GM19328 (cell line): ENCODE measurements around the gene HOXA11.

Source experiments
- ATAC-seq: cut with Tn5 transposase; IDR thresholded peaks from one replicate; pipeline ENCODE4 v1.9.1; 2021; ENCODE audit warnings: mild to moderate bottlenecking, moderate library complexity; ENCODE audit not compliant: unreplicated experiment

Gene HOXA11

DNA sequence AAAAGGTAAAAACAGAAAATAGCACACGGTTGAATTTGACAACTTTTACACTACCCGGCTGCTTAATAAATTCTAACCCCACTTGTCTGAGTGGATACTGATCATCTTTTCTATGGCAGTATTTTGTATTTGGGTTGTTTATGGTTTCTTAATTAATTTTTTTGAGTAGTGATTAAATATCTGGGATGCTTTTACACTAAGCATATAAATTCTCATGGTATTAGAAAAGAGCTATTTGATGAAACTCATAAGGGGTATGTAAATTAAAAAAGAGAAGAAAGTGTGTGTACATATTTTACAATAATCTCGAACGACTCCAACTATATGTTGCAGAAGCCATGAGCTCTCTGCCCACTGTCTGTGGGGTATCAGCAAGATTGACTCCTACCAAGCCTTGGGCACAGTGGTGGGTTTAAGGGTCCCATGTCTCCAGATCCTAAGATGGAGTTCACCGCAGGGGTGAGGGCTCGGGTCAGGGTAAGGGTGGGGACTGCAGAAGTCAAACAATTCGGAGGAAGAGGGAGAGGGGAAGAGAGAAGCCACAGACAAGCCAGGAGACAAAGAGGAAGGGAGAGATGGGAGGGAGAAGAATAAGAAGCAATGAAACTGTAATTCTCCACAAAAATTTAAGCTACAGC is 22.4 kb upstream of the HOXA11 start:
- no peak for ATAC-seq

DNA sequence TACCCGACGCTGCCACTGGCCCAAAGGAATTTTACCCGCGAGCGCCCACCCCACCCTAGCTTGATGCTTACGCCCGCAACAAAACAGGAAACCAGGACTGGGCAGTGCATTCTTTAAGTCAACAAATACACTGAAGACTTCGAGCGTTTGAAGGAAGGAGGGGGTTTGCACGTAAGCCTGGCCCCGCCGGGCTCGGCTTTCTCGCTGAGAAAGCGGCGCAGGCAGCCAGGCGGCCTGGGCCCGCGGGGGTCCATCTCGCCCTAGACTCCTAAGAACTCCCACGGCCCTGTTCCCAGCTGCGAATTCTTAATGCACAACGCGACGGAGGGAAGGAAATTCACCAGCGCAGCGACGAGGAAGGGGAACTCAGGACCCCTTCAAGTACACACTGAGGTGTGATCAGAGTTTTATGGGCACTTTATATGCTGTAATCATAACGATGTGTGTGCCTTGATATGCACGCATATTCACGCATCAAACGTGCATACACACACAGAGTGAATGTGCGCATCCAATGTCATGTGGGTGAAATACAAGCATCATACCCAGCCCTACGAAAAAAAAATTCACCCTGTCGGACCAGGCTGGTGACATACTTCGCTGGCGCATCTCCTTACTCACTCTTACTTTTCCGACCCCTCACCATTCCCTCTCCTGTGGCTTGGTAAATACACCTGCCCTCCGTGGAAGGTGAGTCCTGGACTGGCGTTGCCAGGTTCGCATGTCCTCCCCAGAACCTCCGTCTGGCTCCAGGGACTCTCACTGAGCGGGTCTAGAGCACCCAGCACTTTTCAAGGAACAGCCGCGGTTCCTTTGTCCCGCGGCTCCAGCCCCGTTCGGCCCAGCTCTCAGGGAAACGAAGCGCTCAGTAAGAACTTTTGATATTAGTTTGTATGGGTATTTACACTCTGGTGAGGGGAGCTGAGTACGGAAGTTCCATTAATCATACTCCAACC is 20.6 kb upstream of the HOXA11 start:
- ATAC-seq: no peak

DNA sequence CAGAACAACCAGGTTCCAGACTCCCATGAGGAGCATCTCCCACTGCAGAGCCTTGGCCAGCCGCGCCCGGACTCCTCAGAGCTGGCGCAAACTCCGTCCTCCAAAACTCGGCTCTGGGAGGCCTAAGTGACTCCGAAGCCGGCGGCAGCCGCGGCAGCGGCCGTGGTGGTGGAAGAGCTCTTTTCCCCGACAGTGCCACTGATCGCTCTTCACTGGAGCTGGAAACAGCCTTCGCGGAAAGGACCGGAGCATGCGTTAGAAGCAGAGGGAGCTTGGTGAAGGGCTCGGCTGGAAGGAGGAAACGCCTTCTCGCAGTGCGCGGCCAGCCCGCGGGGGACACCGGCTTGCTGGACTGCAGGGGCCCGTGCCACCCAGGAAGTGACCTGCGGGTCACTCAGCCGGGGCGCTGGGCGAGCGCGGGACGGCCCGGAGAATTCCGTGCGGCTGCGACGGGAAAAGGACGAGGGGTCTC is 19.9 kb upstream of the HOXA11 start:
- no peak for ATAC-seq

DNA sequence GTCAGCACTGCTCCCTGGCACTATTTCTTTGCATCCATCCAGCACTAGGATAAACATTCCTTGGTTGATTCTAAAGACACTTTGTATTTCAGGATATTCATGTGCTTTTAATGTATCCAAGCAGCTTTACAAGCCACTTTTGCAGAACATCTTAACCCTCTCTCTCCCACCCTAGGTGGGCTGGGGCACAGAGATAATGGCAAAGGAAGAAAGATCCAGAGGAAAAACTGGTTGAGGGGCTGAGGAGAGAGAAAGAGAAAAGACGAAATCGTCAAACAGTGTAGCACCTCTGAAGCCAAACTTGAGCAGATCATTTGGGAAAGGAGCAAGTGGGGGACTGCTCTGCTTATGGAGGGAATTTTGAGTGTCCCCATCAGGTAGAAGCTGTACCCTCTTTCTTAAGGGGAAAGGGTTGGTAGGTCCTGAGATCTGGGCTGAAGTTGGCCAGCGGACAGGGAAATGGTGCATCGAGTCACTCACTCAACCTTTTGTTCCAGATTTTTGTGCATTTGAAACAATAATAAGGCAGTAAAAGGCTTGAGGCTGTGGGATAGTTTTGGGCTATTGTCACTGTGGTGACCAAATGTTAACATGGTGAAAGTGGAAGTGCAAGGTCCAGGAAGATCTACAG is 19.0 kb upstream of the HOXA11 start:
- no peak for ATAC-seq

DNA sequence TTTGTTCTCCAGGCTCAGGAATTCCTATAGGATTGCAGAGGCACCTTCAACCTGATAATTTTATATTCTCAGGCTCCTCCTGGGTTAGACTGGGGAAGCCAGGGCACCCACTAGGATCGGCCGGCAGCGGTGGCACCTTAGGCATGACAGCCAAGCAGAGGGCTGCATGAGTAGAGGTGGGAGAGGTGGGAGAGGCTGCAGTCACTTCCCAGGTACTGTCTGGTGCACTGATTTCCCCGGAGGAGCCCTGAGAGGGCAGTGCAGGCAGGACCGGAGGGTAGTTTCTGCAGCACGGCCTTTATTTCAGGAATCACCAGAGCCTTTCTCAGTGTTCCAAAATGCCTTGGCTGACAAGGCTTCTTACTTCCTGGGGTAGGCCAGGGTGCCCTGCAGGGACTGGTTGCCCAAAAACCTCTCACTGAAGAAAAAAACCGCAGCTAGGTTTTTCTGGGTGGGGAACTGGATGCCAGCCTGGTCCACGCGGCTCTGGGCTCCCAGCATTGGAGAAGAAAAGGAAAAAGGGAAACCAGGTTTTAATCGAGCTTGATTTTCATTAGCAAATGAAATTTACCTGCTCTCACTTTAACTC is 18.4 kb upstream of the HOXA11 start:
- no peak for ATAC-seq

DNA sequence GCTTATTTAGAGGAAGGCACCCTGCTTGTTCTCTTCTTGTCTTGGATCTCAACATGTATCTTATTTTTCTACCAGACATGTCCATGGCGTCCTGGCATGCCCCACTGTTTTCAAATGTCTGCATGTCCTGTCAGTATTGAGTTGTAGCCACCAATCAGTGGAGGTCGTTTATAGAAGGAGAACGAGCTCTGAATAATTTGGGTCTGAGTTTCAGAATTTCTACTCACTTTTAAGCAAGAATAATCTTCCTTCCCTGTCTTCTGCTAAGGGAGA is 17.8 kb upstream of the HOXA11 start:
- no peak for ATAC-seq

DNA sequence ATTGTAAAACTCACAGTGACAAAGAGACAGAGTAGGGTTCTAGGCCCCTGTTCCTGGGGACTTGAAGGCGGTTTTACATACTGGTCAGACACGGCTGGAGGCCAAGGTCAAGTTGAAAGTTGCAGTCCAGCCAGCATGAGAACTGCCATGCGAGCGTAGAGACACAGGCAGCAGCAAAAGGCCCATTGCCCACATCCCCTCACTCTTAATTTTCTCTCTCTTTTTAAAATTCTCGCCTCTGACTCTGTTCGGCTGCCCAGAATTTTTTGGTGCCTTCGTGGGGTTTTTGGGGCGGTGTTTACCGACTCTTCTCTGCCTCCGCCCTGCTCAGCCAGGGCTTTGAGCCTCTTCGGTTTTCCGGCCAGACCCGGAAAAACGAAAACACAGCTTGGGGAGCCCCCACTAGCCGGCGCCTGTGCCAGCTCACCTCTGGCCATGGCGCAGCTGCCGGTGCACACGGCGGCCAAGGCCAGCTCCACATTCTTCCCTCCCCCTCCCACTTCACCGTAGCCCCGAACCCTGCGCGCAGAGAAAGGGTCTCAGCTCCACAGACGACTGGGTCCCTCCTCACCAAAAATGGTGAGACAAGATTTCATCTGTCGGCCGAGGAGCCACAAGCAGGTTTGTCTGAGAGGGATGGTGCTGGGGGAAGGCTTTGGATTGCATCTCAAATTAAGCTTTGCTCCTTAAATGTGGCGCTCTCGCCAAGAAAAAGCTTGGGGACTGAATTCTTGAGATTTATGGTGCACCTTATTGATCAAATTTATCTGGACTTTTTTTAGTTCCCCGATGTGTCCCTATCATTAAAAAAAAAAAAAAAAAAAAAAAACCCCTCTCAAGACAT is 17.2 kb upstream of the HOXA11 start:
- no peak for ATAC-seq

DNA sequence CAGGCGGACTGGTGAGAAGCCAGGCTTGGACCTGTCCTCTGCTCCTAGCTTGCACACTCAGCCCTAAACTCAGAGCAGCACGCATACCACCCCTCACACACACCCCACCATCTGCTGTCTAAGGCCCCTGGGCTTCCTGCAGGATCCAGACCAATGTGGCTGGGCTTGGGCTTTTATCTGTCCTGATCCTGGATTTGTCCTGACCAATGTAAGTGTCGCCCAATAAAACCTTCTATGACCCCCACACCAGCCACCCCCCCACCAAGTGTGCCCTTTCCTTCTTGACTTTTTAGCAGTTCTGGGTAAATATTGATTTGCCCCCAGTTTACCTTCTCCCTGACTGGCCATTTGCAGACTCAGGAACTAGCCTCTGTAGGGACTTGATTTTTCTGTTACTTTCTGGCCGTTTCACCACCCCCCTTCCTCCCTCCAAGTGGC is 16.6 kb upstream of the HOXA11 start:
- no peak for ATAC-seq

DNA sequence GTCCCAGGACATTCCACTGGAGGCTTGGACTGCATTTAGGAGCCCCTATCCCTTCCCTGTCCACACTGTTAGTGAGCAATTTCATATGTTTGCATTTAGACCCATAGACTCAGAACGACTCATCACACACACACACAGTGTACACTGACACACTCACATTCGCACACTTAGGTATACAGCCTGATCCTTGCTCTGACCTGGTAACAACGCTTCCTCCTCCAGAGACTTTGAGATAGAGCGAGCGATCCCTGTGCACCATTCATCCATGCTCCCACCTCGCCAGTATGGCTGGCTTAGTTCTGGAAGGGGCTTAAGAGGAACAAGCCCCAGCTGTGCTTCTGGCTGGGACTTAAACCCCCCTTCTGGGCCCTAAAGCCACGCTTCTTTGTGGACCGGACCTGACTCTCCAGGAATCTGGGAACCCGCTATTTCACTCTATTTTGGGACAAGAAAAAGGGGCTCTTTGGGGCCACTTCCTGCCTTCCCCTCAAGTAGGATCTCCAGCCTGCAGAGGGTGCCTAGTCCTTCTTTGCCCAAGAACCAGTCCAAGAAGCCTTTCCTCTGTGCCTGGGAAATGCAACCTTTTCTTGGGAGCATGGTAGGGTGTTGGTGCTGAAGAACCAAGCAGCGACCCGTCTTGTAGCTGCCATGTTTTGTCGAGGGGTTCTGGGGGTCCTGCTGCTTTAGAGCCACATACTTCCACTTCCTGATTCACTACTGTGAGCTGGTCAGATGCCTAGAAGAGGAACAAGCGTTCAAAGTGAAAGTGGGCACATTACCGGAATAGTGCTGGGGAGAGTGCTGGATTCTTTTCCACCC is 15.9 kb upstream of the HOXA11 start:
- no peak for ATAC-seq

DNA sequence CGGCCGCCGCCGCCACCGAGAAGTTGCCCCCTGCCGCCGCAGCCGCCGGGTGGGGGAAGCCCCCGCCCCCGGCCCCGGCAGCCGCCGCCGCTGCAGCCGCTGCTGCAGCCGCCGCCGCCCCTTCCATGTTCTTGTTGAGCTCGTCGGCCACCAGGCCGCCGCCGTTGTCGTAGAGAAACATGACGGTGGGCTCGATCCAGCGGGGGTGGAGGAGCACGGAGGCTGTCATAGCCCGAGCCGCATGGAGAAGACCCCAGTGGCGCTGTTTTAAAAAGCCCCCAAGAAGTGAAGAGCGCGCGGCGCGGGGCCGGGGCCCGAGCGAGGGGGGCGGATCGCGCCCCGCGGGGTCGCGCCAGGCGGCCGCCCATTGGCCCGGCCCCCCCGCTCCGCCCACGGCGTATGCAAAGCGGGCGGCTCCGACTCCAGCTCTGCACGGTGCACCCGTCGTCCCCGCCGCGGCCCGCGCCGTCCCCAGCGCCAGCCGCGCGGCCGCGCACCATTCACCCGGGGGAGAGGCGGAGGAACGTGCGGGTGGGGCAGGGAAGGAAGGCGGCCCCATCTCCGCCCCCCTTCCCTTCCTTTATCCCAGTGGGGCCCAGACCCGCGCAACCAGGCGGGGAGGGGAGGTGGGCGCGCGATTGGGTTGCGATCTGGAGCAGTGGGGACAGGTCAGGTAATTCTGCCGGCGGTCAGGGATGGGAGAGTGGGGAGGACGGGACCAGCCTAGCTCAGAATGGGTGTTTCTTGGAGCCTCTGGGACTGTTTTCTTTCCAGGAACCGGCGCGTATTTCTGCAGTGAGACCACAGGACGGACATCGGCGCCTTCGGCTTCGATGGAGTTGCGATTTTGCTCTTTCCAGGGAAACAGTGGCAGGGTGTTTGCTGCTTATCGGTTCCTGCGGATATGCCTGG is 15.1 kb upstream of the HOXA11 start, which contains the start of gene HOXA13:
TSS of gene HOXA13 (minus strand) at position 243 of the 912 bp plus-strand sequence. CDS start at position 229, 14 bp downstream.
- no peak for ATAC-seq

DNA sequence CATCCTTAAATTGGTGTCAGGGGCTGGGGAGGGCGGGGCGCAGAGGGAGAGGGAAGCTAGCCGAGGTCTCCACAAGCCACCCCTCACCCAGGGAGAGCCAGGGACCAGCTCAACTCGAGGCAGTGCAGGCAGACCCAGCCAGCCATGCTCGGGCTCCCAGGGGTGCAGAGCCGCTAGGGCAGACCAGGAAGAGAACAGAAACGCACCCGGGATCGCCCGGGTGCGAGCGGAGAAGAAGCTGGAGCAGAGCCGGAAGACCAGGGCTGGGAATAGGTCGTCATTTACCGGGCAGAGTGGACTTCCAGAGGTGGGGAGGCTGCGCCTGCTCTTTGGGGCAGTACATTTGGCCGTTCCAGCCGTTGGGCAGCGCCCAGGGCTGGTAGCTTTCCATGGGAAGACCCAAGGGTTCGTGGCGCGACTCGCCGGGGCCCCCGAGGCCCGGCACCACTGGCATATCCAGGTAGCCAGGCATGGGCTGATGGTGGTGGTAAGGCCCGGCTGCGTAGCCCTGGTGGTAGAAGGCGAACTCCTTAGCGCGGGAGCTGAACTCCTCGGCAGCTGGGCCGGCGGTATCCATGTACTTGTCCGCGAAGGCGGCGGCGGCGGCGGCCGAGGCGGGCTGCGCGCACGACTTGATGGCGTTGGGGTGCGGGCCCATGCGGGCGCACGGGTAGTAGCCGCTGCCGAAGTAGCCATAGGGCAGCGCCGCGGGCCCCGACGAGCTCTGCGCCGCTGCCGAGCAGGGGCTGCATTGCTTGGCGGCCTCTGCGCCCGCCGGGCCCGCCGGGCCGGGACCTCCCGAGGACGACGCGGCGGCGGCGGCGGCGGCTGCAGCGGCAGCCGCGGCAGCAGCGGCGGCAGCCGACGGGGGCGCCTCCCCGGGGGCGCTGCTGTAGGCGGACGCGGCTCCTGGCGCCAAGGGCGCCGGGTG is 14.1 kb upstream of the HOXA11 start:
- no peak for ATAC-seq

DNA sequence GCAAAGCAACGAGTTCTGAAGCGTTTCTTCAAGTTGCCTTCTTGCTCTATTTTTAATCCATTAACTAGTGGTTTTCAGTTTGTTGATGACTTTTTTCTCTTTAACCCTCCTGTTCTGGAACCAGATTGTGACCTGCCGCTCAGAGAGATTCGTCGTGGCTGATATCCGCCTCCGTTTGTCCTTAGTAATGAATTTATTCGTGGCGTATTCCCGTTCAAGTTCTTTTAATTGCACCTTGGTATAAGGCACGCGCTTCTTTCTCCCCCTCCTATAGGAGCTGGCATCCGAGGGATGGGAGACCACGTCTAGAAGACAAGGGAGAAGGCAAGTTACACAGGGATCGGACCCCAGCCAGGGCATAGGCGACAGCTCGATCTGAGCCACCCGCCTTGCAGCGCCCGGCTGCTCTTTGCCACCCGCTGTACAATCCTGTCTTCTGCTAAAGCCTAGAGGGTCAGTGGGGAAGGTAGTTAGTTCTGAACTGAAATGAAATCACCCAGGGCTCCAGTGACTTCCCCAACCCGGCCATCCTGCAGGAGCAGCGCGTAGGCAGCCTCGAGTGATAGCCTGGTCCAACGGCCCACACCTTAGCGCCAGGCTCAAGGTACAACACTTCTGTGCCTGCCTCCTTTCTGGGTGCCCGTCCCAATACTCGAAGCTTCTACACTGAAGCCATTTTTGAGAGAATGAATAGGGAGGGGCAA is 13.3 kb upstream of the HOXA11 start:
- no peak for ATAC-seq

DNA sequence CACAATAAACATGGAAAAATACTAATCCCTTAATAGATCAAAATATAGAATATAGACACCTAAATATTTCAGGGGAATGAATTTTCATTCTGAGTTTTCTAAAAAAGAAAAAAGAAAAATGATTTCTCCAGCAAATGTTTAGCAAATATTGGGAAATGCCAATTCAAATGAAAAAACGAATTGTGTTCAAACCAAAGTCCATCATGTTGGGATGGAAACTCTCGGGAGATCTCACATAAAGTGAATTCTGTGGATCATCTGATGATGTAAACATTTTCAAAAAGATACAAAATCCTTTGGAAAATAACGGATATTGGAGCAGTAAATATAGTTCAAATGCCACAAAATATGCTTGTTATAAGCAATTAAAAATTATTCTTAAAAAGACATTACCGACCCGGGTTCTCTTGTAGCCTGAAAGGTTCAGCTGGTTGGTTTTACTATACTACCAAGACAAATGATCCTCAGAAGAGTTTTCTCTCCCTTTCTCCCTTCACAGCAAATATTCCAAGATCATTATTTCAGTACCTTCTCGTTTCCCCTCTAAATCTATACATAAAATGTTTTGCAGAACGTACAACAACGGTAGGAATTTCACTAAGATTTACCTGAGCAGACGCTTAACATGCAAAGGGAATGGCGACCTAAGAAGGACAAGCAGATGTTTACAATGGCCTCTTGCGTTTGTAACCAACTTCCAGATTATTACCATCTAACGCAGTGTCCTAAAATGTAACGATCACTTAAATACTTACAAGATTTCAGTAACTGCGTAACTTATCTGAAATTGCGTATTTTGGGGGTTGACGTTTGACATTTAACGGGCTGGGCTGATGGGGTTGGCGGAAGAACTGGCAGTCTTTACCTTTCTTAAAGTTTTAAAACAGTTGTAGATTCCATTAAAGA is 12.4 kb upstream of the HOXA11 start:
- ATAC-seq: no peak

DNA sequence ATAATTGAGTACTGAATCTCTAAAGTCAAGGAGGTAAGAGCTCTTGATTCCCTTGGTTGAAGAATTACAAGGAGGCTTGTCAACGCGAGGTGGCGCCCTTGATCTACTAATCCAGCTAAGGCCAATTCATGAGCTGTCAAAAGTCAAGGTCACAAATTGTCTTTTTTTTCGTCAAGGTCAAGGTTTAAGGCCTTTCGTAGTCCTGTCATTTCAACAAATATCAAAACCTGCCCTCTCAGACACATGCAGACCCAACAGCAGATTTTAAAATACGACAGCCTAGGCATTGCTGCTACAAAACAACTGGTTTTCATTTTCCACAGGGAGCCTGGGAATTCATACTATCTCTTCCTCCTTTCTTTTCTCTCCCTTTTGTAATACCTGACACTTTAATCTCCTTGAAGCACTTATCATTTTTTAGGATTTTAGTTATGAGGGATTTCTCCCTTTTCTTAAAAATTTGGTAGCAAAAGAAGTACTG is 11.3 kb upstream of the HOXA11 start:
- ATAC-seq: no peak

DNA sequence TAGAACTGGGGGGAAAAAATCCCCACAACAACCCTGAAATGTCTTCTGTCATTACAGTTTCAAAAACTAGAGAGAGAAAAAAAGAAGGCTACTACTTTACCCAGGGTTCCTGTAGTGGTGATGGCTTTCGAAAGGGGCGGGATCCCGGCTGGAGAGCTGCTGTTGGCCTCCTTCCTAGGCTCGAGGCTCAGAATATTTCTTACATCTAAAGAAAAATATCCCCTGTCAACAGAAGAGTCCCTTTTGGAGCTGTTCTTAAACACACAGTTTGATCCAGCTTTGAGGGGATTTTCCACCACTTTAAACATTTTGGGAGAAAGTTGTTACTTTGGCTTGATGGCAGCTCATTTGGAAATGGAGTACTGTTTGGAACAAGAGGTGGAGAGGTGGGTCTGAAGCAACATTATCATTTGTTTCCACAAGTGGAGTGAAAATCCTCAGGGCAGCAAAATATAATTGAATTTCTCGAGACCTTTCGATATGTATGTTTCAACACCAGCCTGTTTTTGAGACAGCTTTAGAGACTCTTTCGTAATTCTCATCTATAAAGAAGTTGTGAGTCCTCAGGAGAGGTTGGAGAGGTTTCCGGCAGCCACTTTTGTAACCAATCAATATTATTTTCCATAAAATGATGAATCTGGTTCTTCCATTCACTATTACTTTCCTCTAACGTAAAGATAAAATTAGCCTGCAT is 9.8 kb upstream of the HOXA11 start:
- ATAC-seq: no peak
